ENCODE data around the gene NUP214.

NUP214 gene

DNA sequence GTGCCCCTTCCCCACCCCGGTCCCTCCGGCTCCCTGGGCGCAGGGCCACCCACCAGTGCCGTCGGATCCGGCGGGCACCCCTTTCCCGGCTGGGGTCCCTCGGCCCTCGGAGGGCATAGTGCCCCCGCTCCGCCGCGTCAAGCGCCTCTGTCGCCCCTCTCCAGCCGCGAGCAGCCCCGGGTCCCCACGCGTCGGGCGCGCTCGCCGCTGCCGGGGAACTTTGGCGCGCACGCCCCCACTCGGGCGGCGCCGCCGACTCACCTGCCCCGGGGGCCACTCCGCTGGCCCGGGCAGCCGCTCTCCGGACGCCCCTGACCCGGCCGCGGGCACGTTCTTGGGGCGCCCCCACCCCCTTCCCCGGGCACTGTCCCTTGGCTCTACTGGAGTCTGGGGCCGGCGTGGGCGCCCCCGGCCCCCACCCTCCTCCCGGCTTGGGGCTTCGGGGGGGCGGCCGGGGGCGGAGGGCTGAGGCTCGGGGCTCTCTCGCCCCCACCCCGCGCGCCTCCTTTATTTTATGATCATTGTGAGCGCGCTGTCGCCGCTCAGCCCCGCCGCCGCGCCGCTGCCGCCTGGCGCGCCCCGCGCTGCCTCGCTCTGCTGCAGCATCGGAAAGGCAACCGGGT lies 152.0 kb downstream of the NUP214 start:
- peak; percentile 57 for DNase-seq (ENCODE audit: low spot score)

DNA sequence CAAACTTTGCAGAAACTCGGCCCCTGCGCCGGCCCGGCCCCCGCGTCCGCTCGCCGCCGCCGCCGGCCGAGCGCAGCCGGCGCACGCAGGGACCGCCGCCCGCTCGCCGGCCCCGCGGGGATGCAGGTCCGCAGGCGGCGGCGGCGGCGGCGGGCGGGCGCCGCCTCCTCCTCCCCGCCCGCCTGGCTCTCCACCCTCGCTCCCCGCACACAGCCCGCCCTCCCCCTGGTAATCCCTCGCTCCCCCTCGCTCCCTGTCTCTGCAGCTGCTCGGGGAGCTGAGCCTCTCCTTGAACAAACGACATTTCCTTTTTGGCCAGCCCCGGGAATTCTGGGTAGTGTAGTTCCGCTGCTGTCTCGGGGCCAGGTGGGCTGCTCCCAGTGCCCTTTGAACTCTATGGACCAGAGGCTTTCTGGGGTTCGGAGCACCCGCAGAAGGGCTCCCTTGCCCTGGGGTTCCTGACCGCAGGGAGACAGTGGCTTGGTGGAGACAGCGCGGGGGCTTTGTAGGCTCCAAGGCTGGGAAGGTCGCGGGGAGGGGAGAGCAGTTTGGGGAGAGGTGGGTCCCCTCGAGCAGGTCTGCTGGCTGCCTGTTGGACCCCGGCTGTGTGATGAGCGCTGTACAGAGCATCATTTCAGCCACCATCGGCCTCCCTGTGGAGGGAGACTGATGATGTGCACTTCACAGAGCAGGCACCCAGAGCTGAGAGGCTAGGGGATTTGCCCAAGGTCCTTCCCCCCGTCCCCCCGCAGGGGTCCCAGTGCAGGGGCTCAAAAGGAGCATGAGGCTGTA lies 152.7 kb downstream of the NUP214 start:
- peak; percentile 89 for DNase-seq (ENCODE audit: low spot score)

DNA sequence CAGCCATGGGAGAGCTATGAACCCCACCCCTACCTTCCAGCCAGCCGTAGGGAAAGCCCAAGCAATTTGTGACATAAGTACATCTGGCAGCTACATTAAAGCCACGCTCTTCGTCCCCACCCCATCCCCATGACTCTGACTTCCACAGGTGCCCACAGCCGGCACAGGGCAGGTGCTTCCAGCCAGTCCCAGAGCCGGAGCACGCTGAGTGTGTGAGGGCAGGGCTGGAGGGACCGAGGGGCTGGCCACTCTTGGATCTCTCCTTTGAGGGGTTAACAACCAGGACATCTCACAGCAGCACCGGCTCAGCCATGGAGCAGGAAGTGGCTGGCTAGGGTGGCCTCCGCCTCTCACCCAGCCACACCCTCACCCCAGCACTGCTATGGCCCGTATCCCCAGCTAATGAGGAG lies 153.3 kb downstream of the NUP214 start:
- peak; percentile 14 for DNase-seq (ENCODE audit: low spot score)

DNA sequence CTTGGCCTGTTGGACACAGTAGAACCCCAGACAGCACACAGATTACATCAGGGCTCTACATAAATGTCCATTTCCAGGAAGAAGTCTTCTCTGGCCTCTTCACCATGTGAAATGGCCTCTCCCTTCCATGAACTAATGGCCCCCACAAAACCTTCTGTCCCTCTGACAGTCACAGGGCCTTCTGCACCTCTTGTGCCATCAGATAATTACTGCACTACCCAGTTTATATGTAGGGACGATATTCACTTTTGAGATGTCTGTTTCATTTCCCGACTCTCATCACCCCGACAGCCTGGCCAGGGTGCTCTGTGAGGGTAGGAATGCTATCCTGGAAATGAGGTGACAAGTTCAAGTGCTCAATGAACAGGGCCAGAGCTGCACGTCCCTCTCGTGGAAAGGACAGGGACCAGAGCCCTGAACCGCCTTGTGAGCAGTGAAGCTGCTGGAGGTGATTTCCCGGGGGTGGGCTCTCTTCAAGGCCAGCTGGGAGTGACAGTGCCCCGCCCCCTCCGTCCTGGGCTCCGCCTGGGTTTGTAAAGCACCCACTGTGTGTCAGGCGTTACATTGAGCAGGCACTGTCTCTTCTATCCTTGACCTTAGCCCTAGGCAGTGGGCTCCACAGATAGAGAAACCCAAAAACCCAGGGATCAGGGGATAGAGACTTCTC lies 153.9 kb downstream of the NUP214 start:
- no peak for DNase-seq (ENCODE audit: low spot score)

GRCh38 chr9:131279863-131280570 lies 154.6 kb downstream of the NUP214 start:
- no peak for DNase-seq (ENCODE audit: low spot score)

- DNase-seq (ENCODE audit: low spot score) = no peak
Observed at GRCh38 chr9:131280660-131281059, 155.3 kb downstream of the NUP214 start.

GRCh38 chr9:131281119-131281965 lies 156.0 kb downstream of the NUP214 start:
- no peak for DNase-seq (ENCODE audit: low spot score)

GRCh38 chr9:131282175-131282574 lies 156.8 kb downstream of the NUP214 start:
- no peak for DNase-seq (ENCODE audit: low spot score)

- no peak for DNase-seq (ENCODE audit: low spot score)
Observed at GRCh38 chr9:131282688-131283422, 157.5 kb downstream of the NUP214 start.

Data from germinal center (tissue), 1 donor.